Coronary artery (tissue), 2 donors: ENCODE results near the gene TENT4A.

ENCODE experiments used
- DNase-seq: peaks from one replicate; pipeline ENCODE4 v3.0.0-alpha.2; 2017; ENCODE audit warnings: low spot score
- H3K27ac ChIP-seq, 2 donors: fragments of 200-600 bp; sonication (generic); one replicate each; pipeline ENCODE4 v1.5.1; 2016 to 2019
- H3K4me3 ChIP-seq: fragments of 200-600 bp; sonication (generic); 2 replicates; pipeline ENCODE4 v1.5.1; 2016; ENCODE audit warnings: mild to moderate bottlenecking, moderate library complexity
- TF ChIP-seq, protein P1 (sequence below): fragments of 200-600 bp; sonication (generic); IDR thresholded peaks from one replicate; pipeline ENCODE4 v1.5.1; 2019; ENCODE audit warnings: antibody characterized with exemption

Gene TENT4A

DNA sequence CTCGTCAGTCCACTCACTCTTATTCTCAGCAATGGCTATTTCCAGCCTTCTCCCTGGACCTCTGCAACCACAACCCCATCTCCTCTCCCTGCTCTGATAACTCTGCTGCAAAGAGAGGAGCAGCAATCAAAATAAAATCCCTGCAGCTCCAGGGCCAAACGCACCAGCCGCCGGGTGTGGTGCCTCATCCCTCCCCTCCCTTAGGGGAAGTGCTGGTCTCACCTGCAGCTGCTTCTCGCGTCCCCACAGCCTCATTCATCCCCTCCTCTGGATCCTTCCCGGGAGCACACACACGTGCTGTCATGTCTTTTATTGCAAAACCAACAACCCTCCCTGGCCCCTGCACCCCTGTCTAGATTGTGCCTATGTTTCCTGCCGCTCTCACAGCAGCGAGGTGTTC, 77.8 kb downstream of the TENT4A start:
- no peak for DNase-seq
- H3K27ac ChIP-seq, result no peak overlapping the region

DNA sequence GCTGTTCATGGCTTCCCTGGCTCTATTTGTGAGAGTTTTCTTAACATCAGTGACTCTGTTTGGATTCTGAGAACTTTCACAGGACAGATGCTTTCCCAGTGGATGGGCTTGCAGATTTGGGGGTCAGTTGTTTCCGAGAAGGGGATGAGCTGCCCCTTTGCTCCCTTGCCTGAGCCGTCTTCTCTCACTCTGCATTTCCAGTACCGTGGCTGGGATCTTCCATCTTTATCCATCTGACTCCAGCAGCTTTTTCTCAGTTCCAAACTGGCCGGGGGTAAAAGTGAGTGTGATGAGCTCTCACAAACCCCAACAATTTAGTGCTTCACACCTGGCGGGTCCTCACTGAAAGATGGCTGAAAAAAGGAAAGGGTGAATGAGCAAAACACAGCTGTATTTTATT, 79.1 kb downstream of the TENT4A start:
- TF ChIP-seq, protein P1, sequence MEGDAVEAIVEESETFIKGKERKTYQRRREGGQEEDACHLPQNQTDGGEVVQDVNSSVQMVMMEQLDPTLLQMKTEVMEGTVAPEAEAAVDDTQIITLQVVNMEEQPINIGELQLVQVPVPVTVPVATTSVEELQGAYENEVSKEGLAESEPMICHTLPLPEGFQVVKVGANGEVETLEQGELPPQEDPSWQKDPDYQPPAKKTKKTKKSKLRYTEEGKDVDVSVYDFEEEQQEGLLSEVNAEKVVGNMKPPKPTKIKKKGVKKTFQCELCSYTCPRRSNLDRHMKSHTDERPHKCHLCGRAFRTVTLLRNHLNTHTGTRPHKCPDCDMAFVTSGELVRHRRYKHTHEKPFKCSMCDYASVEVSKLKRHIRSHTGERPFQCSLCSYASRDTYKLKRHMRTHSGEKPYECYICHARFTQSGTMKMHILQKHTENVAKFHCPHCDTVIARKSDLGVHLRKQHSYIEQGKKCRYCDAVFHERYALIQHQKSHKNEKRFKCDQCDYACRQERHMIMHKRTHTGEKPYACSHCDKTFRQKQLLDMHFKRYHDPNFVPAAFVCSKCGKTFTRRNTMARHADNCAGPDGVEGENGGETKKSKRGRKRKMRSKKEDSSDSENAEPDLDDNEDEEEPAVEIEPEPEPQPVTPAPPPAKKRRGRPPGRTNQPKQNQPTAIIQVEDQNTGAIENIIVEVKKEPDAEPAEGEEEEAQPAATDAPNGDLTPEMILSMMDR, result no peak
- no peak for DNase-seq
- Histone ChIP-seq H3K4me3 (no peak overlapping the region), H3K27ac (no peak overlapping the region)

More for the DNA sequence above, 77.8 kb downstream of the TENT4A start:
- TF ChIP-seq, protein P1, result no peak
- H3K4me3 ChIP-seq, result no peak overlapping the region

DNA sequence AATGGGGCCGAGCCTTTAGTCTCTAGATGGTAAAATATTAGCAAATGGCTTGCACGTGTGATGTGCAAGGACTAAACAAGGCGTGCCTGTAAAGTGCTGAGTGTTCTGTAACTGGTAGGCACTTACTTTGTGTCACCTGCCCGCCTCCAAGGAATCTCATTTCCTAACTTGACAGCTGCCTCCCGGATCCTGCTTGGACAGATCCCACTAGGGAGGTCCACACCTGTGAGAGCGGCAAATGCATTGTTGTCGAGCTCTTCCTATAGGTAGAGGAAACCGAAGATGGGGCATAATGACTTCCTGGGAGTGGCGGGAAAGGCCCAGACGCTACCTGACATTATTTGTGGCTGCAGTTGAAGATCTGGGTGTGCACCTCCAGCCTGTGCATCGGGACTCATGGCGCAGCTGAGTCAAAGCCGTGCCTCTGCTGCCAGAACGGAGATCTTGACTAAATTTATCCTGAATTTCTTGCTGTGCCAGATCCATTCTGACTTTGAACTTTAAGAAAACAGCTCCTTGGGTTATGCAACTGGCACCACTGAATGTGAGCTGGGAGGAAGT, 79.8 kb downstream of the TENT4A start:
- H3K27ac ChIP-seq, result no peak overlapping the region
- TF ChIP-seq, protein P1, result no peak
- DNase-seq, result no peak
- no peak overlapping the region for H3K4me3 ChIP-seq

DNA sequence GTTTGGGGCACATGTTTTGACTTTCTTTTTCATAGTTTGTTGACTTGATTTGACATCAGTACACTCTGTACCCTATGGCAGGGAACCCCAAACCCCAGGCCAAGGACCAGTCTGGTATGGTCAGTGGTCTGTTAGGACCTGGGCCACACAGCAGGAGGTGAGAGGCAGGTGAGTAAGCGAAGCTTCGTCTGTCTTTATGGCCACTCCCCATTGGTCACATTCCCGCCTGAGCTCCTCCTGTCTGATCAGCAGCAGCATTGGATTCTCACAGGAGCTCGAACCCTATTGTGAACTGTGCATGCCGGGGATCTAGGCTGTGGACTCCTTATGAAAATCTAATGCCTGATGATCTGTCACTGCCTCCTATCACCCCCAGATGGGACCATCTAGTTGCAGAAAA, 88.0 kb downstream of the TENT4A start:
- TF ChIP-seq, protein P1, result no peak
- DNase-seq, result no peak

DNA sequence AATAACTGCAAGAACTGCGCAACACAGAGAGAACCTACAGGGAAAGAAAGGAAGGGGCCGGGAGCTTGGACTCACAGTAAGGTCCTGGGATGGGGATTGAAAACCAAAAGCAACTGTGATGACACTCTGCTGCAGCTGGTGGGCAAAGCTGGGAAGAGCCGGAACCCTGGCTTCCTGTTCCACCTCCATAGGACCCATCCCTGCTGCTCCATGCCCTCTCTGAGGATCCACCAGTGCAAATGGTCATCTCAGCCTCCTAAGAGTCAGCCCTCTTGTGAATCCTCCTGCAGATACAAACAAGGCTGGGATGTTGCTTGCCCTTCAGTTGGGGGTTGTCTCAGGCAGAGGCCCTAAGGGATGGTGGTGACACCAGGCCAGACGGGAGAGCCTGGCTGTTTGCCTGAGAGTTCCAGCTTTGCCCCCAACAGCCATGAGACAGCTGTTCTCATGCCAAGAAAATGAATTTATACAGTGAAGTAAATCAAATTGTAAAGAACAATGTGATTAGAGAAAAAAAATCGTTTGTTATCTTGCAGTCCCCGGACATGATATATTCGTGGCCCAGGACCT, 90.8 kb downstream of the TENT4A start:
- Histone ChIP-seq H3K27ac (no peak overlapping the region), H3K4me3 (no peak overlapping the region)
- TF ChIP-seq, protein P1, result no peak
- no peak for DNase-seq

More for the DNA sequence above, 88.0 kb downstream of the TENT4A start:
- no peak overlapping the region for H3K27ac ChIP-seq
- no peak overlapping the region for H3K4me3 ChIP-seq

DNA sequence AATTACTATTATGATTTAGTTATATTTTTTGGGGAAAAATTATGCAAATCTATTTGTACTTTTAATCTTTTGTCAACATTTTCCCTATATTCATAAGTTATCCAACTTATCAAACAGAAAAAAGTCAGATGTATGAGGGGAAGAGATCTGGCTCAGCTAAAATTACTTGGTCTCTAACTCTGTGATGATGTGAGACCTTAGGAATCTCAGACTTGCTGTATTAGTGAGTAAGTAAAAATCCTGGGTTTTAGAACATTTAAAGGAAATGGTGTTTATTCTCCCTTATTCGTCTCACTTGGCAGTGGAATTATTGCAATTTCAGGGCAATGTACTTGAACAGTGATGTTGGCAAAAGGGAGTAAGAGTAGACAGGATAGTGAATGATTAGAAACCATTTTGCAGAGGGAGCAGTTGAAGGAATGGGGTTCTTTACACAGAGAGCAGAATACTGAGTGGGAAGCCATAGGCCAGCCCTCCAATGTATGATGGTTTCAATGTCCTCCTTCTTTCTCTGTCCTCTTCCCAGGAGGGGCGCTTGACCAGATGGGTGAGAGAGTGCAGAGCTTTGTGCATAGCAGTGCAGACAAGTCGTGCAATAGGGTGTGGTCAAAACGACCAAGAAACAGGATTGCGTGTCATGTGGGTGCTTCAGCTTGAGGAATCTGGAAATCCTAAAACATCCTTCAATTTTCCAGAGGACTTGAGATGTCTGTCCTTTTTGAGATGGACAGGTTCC, 91.7 kb downstream of the TENT4A start:
- DNase-seq, result no peak
- H3K4me3 ChIP-seq, result no peak overlapping the region
- peak overlapping the region in 1 of 2 donors; percentile 57 for H3K27ac ChIP-seq
- TF ChIP-seq, protein P1, result no peak

DNA sequence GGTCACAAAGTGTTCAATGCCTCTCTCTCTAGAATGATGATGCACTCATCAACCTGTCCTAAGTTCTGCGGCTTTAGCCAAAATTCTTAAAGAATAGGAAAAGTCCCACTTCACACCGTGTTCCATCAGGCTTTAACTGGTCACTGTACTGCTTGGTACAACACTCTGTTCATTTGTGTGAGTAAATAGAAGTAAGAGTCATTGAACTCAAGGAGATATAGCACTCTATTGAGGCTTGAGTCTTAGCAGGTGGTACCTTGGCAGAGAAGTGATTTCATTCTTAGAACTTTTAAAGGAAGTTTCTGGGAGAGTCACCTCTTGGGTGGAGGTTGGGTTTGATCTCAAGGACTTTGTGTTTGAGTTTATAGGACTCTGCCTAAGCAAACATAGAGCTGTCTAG, 92.6 kb downstream of the TENT4A start:
- TF ChIP-seq, protein P1, result no peak
- no peak overlapping the region for H3K27ac ChIP-seq
- DNase-seq, result no peak
- H3K4me3 ChIP-seq, result no peak overlapping the region
